Stimulated activated memory B cell treated with anti-CD40 and anti-IgM and Interleukin-4, amounts not matched to agents 10 μg/mL and 1 μg/mL and 100 μg/mL, for 72 hours (primary cell): ENCODE measurements around the gene TSPO.
"Not testable (repeated sequence)": the region's sequence is repeated elsewhere in the genome, so short reads cannot be mapped to it uniquely, and the experiment has no call there.

Experiments
- ATAC-seq: fragments of 150-1000 bp; cut with Tn5 transposase; 2 replicates; pipeline ENCODE4 v1.10.0; 2021
- H3K27ac Mint-ChIP-seq: one replicate; pipeline ENCODE4 v1.8.0; 2022; ENCODE audit warnings: mild to moderate bottlenecking, mixed read lengths
- H3K27me3 Mint-ChIP-seq: one replicate; pipeline ENCODE4 v1.8.0; 2022; ENCODE audit warnings: mixed read lengths
- H3K36me3 Mint-ChIP-seq: one replicate; pipeline ENCODE4 v1.8.0; 2022; ENCODE audit warnings: mixed read lengths
- H3K4me1 Mint-ChIP-seq: one replicate; pipeline ENCODE4 v1.8.0; 2022; ENCODE audit warnings: mixed read lengths
- H3K4me3 Mint-ChIP-seq: one replicate; pipeline ENCODE4 v1.8.0; 2022; ENCODE audit warnings: mild to moderate bottlenecking, moderate library complexity, mixed read lengths
- H3K9me3 Mint-ChIP-seq: one replicate; pipeline ENCODE4 v1.8.0; 2022; ENCODE audit warnings: mixed read lengths

TSPO gene

DNA sequence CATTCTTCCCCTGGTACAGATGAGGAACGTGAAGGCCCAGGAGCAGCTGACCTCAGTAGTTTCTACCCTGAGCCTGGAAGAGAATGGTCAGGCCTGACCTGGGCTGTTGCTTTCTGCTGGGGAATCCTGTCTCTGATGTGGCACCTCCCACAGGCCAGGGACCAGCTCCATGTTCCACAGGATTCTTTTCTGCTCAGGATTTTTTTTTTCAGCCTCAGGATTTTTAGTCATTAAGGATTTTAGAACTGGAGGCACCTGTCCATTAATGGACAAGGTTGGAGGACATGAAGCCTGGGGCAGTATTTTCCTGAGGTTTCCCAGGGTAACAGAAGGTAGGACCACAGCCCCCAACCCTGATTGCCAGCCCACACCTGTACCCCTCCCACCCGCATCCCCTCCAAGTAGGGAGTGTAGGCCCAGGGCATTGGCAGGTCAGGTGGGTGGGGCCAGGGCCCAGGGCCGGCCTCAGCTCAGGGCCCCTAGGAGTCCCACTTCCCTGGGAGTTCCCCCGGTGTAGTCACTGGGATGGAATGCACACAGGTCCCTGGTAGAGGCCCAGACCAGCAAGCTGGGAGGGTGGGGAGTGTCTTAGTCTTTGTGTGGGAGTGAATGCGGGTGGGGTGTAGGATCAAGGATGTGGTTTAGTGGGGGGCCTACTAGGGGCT lies 24.7 kb upstream of the TSPO start:
- peaks cover 45% of the 10 kb centered on the region for H3K4me1 Mint-ChIP-seq
- H3K9me3 Mint-ChIP-seq = no peaks in the 10 kb centered on the region
- no peak overlapping the region for H3K4me3 Mint-ChIP-seq
- H3K27ac Mint-ChIP-seq = no peak overlapping the region
- peaks cover 60% of the 10 kb centered on the region for H3K27me3 Mint-ChIP-seq
- peak; percentile 17 for ATAC-seq
- peaks cover 4% of the 10 kb centered on the region for H3K36me3 Mint-ChIP-seq

DNA sequence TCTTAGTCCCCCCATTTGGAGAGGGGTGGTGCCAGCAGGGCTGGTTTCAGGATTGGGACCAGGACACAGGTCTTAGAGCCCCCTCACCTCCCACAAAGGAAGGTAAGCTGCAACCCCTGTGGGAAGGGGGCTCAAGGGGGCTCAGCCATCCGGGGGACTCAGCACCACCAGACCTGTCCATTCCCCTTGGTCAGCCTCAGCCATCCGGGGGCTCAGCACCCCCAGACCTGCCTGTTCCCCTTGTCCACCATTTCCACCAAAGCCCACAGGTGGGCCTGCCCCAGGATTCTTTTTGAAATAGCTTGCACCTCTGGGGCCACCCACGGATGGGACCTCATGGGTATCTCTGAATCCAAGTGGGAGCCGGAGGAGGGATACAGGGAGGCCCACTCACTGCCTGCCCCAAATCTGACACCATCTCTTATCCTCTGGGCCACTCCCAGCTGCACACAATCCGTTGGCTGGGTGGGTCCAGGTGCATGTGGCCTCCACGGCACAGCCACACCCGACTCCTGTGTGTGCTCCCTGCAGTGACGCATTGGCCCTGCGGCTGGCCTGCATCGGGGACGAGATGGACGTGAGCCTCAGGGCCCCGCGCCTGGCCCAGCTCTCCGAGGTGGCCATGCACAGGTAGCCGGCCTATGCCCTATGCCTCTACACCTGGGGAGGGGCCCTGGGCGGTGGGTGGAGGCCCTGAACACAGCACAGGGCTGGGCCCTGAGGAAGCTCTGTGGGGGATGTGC lies 24.0 kb upstream of the TSPO start:
- H3K4me1 Mint-ChIP-seq = peaks cover 38% of the 10 kb centered on the region
- H3K36me3 Mint-ChIP-seq = peaks cover 11% of the 10 kb centered on the region
- no peaks in the 10 kb centered on the region for H3K9me3 Mint-ChIP-seq
- no peak for ATAC-seq
- H3K27ac Mint-ChIP-seq = no peak overlapping the region
- H3K4me3 Mint-ChIP-seq = no peak overlapping the region
- peaks cover 53% of the 10 kb centered on the region for H3K27me3 Mint-ChIP-seq

DNA sequence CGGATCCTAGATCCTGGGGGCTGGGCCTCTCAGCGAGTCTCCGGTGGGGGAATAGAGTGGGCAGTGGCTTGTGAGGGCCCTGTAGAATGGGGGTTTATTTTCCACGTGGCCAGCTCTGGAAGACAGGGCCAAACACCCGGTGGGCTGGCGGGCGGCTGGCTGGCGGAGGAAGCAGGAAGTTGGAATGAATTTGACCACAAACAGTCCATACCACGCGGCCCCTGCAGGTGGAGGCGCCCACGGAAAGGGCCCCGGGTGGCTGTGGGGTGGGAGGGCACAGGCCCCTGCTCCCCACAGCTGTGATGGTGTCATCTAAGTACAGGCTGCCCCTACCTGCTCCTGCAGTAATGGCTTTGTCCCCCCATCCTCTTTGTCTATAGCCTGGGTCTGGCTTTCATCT lies 23.2 kb upstream of the TSPO start:
- H3K4me3 Mint-ChIP-seq = no peak overlapping the region
- no peak for ATAC-seq
- peaks cover 19% of the 10 kb centered on the region for H3K36me3 Mint-ChIP-seq
- H3K27me3 Mint-ChIP-seq = peaks cover 52% of the 10 kb centered on the region
- no peak overlapping the region for H3K27ac Mint-ChIP-seq
- H3K9me3 Mint-ChIP-seq = no peaks in the 10 kb centered on the region
- H3K4me1 Mint-ChIP-seq = peaks cover 34% of the 10 kb centered on the region

DNA sequence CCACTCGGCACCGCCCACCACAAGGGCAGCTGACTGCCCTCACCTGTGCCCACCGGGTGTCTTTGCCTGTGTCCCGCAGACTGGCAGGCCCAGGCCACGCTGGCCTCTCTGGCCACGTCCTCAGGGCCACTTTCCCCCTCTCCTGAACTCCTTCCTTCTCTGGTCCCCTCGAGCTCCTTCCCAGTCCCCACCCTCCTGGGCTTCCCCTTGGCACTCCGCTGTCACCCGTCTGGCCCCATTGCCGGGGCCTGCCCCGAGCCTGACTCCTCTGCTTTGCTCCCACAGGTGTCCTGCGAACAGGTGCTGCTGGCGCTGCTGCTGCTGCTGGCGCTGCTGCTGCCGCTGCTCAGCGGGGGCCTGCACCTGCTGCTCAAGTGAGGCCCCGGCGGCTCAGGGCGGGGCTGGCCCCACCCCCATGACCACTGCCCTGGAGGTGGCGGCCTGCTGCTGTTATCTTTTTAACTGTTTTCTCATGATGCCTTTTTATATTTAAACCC lies 22.4 kb upstream of the TSPO start:
- Mint-ChIP-seq H3K27ac (peak overlapping the region; percentile 23), H3K9me3 (no peaks in the 10 kb centered on the region), H3K4me3 (no peak overlapping the region), H3K4me1 (peaks cover 34% of the 10 kb centered on the region), H3K36me3 (peaks cover 27% of the 10 kb centered on the region), H3K27me3 (peaks cover 46% of the 10 kb centered on the region)
- peak; percentile 65 for ATAC-seq

DNA sequence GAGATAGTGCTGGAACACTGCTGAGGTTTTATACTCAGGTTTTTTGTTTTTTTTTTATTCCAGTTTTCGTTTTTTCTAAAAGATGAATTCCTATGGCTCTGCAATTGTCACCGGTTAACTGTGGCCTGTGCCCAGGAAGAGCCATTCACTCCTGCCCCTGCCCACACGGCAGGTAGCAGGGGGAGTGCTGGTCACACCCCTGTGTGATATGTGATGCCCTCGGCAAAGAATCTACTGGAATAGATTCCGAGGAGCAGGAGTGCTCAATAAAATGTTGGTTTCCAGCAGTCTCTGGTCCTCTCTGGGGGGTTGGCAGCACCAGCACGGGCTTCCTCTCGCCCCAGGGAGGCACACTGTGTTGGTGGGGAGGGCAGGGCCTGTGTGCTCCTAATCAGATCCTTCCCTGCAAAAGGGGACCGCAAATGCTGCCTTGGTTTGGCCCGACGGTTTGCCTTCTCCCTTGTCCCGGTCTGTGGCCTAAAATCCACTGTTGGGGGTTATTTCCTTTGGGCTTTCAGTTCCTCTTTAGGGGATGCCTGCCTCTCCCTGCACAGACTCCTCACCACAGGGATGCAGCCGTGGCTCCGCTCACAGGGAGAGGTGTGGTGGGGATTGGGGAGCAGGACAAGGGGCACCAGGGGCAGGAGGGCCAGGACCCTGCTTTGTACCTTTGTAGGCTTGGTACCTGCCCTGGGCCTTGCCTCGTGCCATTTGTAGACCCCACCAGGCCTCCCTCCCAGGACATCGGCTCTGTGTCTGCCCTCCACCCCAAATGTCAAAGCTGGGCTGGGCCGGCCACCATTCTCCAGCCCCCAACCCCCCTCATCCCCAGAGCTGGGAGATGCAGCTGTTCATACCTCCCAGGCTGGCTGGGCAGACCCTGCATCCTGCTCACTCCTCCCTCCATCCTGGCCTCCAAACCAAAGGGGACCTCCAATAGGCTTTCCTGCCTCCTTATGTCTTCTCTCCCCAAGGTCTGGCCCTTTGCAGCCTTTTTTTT lies 21.6 kb upstream of the TSPO start:
- peaks cover 35% of the 10 kb centered on the region for H3K36me3 Mint-ChIP-seq
- ATAC-seq = no peak
- H3K27ac Mint-ChIP-seq = peak overlapping the region; percentile 23

DNA sequence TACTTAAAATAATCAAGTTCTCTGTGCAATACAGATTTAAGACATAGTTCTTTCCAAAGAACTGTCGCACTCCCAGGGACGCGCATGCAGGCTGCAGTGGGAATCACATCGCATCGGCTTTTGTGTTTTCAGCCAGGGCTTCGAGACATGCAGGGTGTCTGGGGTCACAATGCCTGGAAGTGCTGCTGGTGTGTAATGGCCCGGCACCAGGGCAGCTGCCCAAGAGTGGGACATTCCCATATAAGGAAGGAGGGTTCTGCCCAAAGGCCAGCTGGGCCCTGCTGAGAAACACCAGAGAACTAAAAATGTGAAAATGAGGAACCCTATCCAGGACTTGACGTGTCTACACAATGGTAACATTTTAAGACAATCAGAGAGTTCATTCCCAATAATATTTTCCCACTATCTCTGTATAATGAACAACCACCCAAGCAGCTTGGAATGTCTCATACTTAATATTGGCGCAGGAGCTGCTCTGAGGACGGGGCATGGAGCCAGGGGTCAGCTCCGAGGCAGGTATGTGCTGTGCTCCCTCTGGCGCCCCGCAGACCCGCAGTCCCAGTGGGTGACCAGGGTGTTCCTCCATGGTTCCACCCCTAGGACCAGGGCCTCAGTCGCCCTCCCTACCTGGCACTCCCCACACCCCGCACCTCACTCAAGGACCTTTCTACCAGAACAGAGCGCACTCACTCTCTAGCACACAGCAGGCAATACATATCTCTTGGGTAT lies 19.4 kb upstream of the TSPO start:
- no peaks in the 10 kb centered on the region for H3K9me3 Mint-ChIP-seq
- peaks cover 37% of the 10 kb centered on the region for H3K4me1 Mint-ChIP-seq
- no peak for ATAC-seq
- peaks cover 53% of the 10 kb centered on the region for H3K36me3 Mint-ChIP-seq
- H3K27ac Mint-ChIP-seq = no peak overlapping the region
- H3K4me3 Mint-ChIP-seq = no peak overlapping the region
- peaks cover 32% of the 10 kb centered on the region for H3K27me3 Mint-ChIP-seq

More for the DNA sequence above, 21.6 kb upstream of the TSPO start:
- Mint-ChIP-seq H3K4me1 (peaks cover 34% of the 10 kb centered on the region), H3K4me3 (no peak overlapping the region), H3K27me3 (peaks cover 40% of the 10 kb centered on the region), H3K9me3 (no peaks in the 10 kb centered on the region)

DNA sequence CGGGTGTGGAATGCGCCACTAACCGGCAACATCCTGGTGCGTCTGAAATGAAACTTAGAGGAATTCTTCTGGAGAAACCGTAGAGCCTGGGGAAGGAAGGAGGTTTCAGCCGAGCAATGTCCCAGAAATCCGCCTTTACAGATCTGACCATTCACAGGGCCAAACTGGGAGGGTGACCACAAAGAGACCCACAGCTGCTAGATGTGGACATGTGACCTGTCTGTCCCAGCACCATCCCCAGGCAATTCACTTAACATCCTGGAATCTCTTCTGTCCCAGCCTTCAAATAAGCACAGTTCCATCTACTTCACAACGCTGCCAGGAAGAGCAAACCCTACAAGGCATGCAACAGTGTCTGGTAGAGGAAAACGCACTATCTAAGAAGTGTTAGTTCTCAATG lies 18.0 kb upstream of the TSPO start:
- Mint-ChIP-seq H3K9me3 (no peaks in the 10 kb centered on the region), H3K4me1 (peaks cover 23% of the 10 kb centered on the region), H3K36me3 (peaks cover 67% of the 10 kb centered on the region), H3K27ac (no peak overlapping the region), H3K4me3 (no peak overlapping the region), H3K27me3 (peaks cover 18% of the 10 kb centered on the region)
- no peak for ATAC-seq

DNA sequence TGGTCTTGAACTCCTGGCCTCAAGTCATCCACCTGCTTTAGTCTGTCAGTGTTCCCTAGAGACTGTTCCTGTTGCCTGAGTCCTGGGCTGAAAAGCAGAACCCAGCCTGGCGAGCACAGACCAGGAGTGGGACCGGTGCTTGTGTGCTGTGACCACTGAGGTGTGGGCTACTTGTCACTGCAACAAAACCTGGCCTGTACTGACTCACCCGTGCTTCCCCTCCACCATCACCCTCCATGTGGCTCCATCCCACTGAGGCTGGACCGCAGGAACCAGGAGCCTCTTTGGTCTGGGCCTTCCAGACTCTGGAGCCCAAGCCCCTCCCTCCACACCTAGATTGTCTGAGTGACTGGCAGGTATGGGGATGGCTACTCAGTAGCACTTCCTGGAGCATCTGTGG lies 16.8 kb upstream of the TSPO start:
- Mint-ChIP-seq H3K36me3 (peaks cover 77% of the 10 kb centered on the region), H3K4me1 (peaks cover 12% of the 10 kb centered on the region), H3K9me3 (no peaks in the 10 kb centered on the region), H3K4me3 (no peak overlapping the region), H3K27ac (no peak overlapping the region), H3K27me3 (peaks cover 6% of the 10 kb centered on the region)
- ATAC-seq = no peak

DNA sequence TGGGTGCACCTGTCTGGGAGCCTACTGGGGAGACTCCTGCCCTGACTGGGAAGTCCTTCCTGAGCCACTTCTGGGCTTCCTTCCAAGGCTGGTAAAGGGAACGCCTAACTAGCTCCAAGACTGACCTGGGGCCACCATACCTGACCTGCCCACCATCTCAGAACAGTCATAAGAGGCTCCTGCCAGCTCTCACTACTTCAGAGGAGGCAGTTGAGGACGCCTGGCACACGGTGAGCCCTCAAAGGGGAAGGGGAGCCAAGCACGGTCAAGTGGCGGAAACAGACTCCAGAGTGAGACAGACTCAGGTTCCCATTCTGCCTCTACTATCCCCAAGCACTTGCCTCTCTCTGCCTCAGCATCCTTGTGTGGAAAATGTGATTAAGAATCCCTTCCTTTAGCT lies 15.8 kb upstream of the TSPO start:
- no peak for ATAC-seq
- H3K4me3 Mint-ChIP-seq = no peak overlapping the region
- peaks cover 7% of the 10 kb centered on the region for H3K4me1 Mint-ChIP-seq
- H3K27me3 Mint-ChIP-seq = no peaks in the 10 kb centered on the region
- no peak overlapping the region for H3K27ac Mint-ChIP-seq
- no peaks in the 10 kb centered on the region for H3K9me3 Mint-ChIP-seq
- peaks cover 83% of the 10 kb centered on the region for H3K36me3 Mint-ChIP-seq

DNA sequence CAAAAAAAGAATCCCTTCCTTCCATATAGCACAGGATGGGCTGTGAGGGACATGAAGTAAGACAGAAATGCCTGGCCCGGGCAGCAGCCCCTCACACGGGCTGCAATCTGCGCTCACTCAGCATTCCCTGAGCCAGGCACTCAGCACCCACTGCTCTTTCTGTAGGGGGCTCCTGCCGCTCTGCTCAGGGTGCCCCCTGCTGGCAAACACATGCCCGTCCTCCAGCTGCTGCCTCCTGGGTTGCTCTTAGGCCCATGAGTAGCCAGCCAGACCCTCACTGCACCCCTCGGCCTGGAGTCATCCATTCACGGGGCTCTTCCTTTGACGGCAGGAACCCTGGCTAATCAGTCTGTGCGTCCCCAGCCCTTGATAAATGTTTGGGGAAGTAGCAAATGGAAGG lies 15.1 kb upstream of the TSPO start:
- Mint-ChIP-seq H3K9me3 (no peaks in the 10 kb centered on the region), H3K27ac (peak overlapping the region; percentile 2), H3K27me3 (no peaks in the 10 kb centered on the region), H3K4me1 (peaks cover 7% of the 10 kb centered on the region), H3K36me3 (peaks cover 83% of the 10 kb centered on the region), H3K4me3 (no peak overlapping the region)
- peak; percentile 75 for ATAC-seq

DNA sequence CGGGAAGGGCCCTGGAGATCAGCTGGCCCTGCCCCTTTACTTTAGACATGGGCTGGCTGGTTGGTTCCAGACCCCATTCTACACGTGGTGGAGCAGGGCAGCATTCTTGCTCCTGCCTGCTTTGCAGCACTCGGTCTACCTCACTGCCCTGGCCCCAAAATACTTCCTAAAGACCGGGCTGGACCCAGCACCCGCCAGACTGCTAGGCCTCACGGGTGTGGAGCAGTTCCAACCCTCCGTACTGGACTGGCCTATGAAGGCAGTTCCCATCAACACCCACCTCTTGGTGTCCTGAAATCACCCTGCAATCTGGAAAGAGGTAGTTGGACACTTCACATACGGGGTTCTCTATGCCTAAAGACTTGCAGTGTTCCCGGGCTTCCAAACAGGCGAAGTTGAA lies 14.6 kb upstream of the TSPO start:
- H3K27me3 Mint-ChIP-seq = no peaks in the 10 kb centered on the region
- H3K27ac Mint-ChIP-seq = peak overlapping the region; percentile 2
- H3K9me3 Mint-ChIP-seq = no peaks in the 10 kb centered on the region
- no peak for ATAC-seq
- peaks cover 10% of the 10 kb centered on the region for H3K4me1 Mint-ChIP-seq
- no peak overlapping the region for H3K4me3 Mint-ChIP-seq
- H3K36me3 Mint-ChIP-seq = peaks cover 77% of the 10 kb centered on the region

DNA sequence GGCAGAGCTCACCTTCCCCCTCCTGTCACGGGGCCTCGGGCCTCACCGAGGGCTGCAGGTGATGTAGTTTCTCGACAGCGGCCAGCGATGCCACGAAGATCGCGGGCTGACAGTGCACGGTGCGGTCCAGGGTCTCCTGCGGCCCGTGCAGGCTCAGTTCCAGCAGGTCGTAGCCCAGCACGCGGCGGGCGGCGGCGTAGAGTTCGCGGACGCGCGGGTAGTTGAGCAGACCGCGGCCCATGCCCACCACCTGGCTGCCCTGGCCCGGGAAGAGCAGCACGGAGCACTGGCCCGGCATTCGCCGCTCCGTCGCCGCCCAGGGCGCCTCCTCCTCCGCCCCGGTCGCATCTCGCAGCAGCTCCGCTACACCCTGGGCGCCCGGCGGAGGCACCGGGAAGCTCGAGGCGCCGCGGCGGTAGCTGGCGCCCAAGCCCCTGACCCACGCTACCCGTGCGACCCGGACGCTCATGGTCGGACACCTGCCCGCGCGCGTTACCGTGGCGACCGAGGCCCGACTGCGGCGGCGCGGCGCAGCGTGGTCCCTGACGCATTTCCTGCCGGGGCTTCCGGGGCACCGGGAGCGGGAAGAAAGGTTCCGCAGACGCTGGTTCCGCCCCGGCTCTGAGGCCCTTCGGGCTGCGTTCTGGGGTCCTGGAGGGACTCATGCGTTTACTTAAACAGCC lies 8.3 kb upstream of the TSPO start, which contains the start of gene MCAT:
TSS of gene MCAT (minus strand) at position 519 of the 683 bp plus-strand sequence. CDS start at position 469, 50 bp downstream.
- H3K27me3 Mint-ChIP-seq = no peaks in the 10 kb centered on the region
- peak; percentile 93 for ATAC-seq
- peaks cover 47% of the 10 kb centered on the region for H3K4me1 Mint-ChIP-seq
- H3K27ac Mint-ChIP-seq = peak within 1 kb of the TSS; percentile 81
- no peaks in the 10 kb centered on the region for H3K9me3 Mint-ChIP-seq
- peaks cover 19% of the 10 kb centered on the region for H3K36me3 Mint-ChIP-seq
- peak within 1 kb of the TSS; percentile 88 for H3K4me3 Mint-ChIP-seq

DNA sequence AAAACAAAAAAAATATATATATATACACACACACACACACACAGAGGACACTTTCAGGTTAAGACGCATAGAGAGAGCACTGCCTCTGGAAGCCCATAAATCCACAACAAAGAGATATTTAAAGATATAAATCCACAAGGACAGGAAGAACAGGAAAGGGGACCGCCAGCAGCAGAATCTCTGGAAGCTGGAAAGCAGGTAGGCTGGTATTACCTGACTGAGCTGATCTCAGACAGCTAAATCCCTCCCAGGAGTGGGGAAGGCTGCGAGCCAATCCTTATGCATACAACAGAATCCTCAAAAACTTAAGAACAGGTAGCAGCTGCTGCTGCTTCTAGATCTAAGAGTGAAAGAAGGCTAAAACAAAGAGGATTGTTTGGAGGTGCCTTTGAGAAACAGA lies 6.4 kb upstream of the TSPO start:
- Mint-ChIP-seq H3K36me3 (peaks cover 3% of the 10 kb centered on the region), H3K27me3 (no peaks in the 10 kb centered on the region), H3K9me3 (no peaks in the 10 kb centered on the region), H3K4me1 (peaks cover 58% of the 10 kb centered on the region), H3K27ac (peak overlapping the region; percentile 40), H3K4me3 (no peak overlapping the region)
- no peak for ATAC-seq

DNA sequence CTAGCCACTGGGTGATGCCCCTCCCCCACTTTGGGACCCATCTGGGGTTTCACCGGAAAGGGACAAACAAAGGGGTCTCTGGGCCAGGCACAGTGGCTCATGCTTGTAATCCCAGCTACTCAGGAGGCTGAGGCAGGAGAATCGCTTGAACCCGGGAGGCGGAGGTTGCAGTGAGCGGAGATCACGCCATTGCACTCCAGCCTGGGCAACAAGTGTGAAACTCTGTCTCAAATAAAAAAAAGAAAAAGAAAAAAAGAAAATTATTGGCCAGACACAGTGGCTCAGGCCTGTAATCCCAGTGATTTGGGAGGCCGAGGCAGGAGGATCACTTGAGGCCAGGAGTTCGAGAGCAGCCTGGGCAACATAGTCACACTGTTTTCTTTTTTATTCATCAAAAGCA lies 6.0 kb upstream of the TSPO start:
- not testable (repeated sequence) for H3K9me3 Mint-ChIP-seq, H3K36me3 Mint-ChIP-seq, ATAC-seq, H3K27me3 Mint-ChIP-seq, H3K4me3 Mint-ChIP-seq
- Mint-ChIP-seq H3K27ac (peak overlapping the region; percentile 40), H3K4me1 (peaks cover 59% of the 10 kb centered on the region)
